Adrenal gland (tissue), 5 donors: ENCODE measurements around the gene INHBC.

Experiments used
- POLR2A ChIP-seq, 2 donors: fragments of 450-650 bp; IDR thresholded peaks; one replicate each; pipeline ENCODE4 v1.6.1; 2017; ENCODE audit warnings: antibody characterized with exemption in 2 of 2, mild to moderate bottlenecking in 2 of 2, moderate library complexity in 1 of 2
- TF ChIP-seq, protein P1 (sequence below), 6 experiments: fragments of 450-650 bp in 4 of 6; fragments of 200-600 bp in 2 of 6; sonication (generic) in 1 of 6; IDR thresholded peaks; 1 replicate in 5 of 6; 2 replicates in 1 of 6; pipeline versions ENCODE4 v1.5.1 to v1.8.0; 2016 to 2021; ENCODE audit warnings: antibody characterized with exemption in 6 of 6, mild to moderate bottlenecking in 2 of 6, moderate library complexity in 1 of 6
- donor health status: DM: no; HTN: no; CAD: no.

DNA sequence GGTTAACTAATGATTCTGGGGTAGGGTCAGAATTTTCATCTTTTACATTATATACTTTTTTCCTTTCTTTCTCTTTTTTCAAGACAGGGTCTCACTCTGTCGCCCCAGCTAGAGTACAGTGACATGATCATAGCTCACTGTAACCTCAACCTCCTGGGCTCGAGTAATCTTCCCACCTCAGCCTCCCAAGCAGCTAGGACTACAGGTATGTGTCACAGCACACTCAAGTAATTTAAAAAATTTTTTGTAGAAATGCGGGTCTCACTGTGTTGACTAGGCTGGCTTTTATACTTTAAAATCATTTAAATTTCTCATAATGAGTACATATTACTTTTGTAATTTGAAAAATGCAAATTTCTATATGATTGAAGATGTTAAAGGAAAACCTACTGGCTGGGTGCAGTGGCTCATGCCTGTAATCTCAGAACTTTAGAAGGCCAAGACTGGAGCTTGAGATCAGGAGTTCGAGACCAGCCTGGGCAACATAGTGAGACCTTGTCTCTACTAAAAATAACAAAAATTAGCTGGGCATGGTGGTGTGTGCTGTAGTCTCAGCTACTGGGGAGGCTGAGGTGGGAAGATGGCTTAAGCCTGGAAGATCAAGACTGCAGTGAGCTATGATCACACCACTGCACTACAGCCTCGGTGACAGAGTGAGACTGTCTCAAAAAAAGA, 29.5 kb upstream of the INHBC start:
- TF ChIP-seq, protein P1, sequence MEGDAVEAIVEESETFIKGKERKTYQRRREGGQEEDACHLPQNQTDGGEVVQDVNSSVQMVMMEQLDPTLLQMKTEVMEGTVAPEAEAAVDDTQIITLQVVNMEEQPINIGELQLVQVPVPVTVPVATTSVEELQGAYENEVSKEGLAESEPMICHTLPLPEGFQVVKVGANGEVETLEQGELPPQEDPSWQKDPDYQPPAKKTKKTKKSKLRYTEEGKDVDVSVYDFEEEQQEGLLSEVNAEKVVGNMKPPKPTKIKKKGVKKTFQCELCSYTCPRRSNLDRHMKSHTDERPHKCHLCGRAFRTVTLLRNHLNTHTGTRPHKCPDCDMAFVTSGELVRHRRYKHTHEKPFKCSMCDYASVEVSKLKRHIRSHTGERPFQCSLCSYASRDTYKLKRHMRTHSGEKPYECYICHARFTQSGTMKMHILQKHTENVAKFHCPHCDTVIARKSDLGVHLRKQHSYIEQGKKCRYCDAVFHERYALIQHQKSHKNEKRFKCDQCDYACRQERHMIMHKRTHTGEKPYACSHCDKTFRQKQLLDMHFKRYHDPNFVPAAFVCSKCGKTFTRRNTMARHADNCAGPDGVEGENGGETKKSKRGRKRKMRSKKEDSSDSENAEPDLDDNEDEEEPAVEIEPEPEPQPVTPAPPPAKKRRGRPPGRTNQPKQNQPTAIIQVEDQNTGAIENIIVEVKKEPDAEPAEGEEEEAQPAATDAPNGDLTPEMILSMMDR (IDR thresholded peaks at IDR 0.05) = no peak
- TF ChIP-seq POLR2A (IDR thresholded peaks at IDR 0.05) = no peak
